Esophagus squamous epithelium (tissue), 4 donors: ENCODE measurements around the gene ING3.

Experiments used
- CTCF ChIP-seq, 6 experiments: fragments of 450-650 bp in 4 of 6; fragments of 200-600 bp in 2 of 6; sonication (generic) in 2 of 6; IDR thresholded peaks; one replicate each; pipeline ENCODE4 v1.5.1; 2016 to 2019; ENCODE audit warnings: antibody characterized with exemption in 6 of 6, mild to moderate bottlenecking in 4 of 6, moderate library complexity in 4 of 6
- POLR2A ChIP-seq, 4 donors: fragments of 450-650 bp; IDR thresholded peaks; one replicate each; pipeline ENCODE4 v1.6.1; 2017; ENCODE audit warnings: antibody characterized with exemption in 4 of 4, mild to moderate bottlenecking in 4 of 4, moderate library complexity in 3 of 4

GRCh38 chr7:120984406-120984805 is 33.8 kb downstream of the ING3 start:
- no peak for TF ChIP-seq CTCF (IDR thresholded peaks at IDR 0.05)
- TF ChIP-seq POLR2A (IDR thresholded peaks at IDR 0.05) = no peak
